HG02870 (cell line): ENCODE measurements around the gene FCRLA.
"Not testable (repeated sequence)": the region's sequence is repeated elsewhere in the genome, so short reads cannot be mapped to it uniquely, and the experiment has no call there.

ENCODE experiments used
- ATAC-seq: cut with Tn5 transposase; IDR thresholded peaks from one replicate; pipeline ENCODE4 v1.9.1; 2021; ENCODE audit warnings: mild to moderate bottlenecking, moderate library complexity; ENCODE audit not compliant: unreplicated experiment

The FCRLA gene, protein sequence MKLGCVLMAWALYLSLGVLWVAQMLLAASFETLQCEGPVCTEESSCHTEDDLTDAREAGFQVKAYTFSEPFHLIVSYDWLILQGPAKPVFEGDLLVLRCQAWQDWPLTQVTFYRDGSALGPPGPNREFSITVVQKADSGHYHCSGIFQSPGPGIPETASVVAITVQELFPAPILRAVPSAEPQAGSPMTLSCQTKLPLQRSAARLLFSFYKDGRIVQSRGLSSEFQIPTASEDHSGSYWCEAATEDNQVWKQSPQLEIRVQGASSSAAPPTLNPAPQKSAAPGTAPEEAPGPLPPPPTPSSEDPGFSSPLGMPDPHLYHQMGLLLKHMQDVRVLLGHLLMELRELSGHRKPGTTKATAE

GRCh38 chr1:161706482-161707347 lies at the start of gene FCRLA:
FCRLA (plus strand) TSS chr1:161707229; CDS start chr1:161707265, 36 bp downstream.
- peak; percentile 75 for ATAC-seq

DNA sequence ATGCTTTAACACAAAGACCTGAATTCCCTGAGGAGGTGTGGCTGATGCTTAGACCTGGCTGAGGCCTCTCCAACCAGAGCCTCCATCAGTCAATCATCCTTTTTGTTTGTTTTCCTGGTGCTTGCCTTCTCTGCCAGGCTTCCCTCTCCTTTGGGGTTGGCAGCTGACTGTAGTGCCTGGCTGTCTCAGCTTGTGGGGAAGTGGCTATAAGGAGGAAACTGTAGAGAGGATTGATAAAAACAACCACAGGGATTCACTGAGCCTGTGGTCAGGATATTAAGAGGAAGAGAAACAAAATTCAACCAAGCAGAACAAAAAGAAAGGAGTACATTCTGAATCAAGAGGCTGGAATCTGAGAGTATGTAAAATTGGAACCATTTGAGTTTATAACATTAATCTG lies 48.5 kb upstream of the FCRLA start:
- ATAC-seq: not testable (repeated sequence)

- not testable (repeated sequence) for ATAC-seq
These were observed 45.2 kb upstream of the FCRLA start for GRCh38 chr1:161661660-161662311.

DNA sequence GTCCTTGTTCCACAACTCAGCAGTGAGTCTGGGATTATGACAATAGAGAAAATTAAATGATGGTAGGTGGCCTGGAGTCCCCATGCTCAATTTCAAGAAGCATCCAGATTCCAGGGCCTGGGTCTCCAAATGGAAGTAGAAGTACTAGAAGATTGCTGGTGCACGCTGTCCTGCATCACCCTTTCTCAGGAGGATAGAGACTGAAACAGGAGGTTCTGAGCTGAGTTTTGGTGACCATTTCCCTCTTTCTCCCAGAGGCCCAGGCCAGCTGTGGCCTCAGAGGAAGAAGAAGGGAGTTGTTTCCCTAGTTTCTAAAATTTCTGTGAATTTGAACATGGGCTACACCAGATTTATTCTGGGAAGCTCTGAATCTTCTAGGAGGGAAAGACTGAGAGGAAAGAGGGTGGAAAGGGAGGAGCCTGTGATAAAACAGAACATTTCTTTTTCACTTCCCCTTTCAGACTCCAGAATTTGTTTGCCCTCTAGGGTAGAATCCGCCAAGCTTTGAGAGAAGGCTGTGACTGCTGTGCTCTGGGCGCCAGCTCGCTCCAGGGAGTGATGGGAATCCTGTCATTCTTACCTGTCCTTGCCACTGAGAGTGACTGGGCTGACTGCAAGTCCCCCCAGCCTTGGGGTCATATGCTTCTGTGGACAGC lies 44.2 kb upstream of the FCRLA start, which contains the start of gene FCGR2B:
Gene FCGR2B, plus strand, starts transcription at position 460 of the 656 bp plus-strand sequence. Its CDS starts 99 bp downstream, at position 559.
- peak; percentile 71 for ATAC-seq

DNA sequence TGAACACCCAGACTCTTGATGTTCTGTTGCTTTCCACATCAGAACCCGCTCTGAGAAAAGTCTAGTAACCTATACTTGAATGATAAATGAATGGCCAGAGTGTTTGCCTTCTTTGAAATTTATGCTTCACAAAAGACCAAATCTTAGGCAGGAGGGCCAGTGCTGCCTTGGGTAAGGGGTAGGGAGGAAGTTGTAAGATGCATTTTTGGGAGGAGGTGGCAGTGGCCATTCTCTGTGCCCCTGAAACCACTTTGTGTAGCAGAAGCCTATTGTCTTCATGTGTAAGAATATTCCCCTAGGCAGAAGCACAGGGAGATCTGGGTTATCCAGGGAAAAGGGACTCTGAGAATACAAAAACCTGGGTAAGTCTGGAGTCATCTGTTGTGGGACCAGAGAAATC lies 43.5 kb upstream of the FCRLA start:
- not testable (repeated sequence) for ATAC-seq

GRCh38 chr1:161664689-161665088 lies 42.3 kb upstream of the FCRLA start:
- not testable (repeated sequence) for ATAC-seq

- ATAC-seq: not testable (repeated sequence)
These were observed 35.7 kb upstream of the FCRLA start for GRCh38 chr1:161671045-161672020.

GRCh38 chr1:161673437-161673836 lies 33.6 kb upstream of the FCRLA start:
- ATAC-seq: not testable (repeated sequence)

- not testable (repeated sequence) for ATAC-seq
These were observed 32.6 kb upstream of the FCRLA start for GRCh38 chr1:161674447-161674846.

DNA sequence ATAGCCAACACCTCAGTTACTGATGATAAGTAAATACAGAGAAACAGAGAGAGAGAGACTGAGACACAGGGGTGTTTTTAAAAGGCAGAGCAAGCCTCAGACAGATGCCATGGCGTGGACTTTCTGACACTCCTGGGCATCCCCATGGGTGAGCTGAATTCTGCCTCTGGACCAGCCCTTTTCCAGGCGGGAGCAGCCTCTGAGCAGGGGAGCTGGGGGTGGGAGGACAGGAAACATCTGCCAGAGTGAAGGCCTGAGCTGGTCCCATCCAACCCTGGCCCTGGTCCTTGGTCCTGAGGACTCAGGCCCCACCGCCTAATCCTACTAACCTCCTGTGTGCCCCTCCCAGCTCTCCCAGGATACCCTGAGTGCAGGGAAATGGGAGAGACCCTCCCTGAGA lies 32.1 kb upstream of the FCRLA start:
- not testable (repeated sequence) for ATAC-seq

- no peak for ATAC-seq
These were observed 30.6 kb upstream of the FCRLA start for GRCh38 chr1:161676441-161676840.

GRCh38 chr1:161676958-161677689 lies 29.9 kb upstream of the FCRLA start:
- no peak for ATAC-seq

DNA sequence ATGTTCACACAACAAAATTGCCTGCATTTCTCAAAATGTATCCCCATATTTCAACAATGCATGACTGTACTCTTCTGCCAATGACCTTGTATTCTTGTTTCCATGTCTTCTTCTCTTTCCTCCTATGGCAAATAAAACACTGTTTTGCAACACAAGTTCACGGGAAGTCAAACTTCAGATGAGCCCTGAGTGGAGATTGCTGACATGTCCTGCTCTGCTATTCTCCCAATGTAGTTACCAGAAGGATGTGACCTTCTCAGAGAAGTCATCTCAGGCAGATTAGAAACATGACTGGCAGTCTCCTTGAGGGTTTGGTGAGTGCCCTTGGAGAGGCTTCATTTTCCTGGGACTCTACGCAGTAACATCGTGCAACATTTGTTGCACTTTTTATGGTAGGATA lies 28.5 kb upstream of the FCRLA start:
- no peak for ATAC-seq

- ATAC-seq: no peak
These were observed 25.1 kb upstream of the FCRLA start for GRCh38 chr1:161681879-161682278.

GRCh38 chr1:161688946-161689345 lies 18.1 kb upstream of the FCRLA start:
- no peak for ATAC-seq

- ATAC-seq: no peak
These were observed 15.2 kb upstream of the FCRLA start for GRCh38 chr1:161691846-161692245.

GRCh38 chr1:161693020-161693712 lies 13.9 kb upstream of the FCRLA start:
- ATAC-seq: not testable (repeated sequence)

GRCh38 chr1:161698302-161698701 lies 8.7 kb upstream of the FCRLA start:
- ATAC-seq: not testable (repeated sequence)
